Endothelial cell of hepatic sinusoid (primary cell): ENCODE results near the gene PLEKHA1.

Experiments
- in situ Hi-C: cut with HindIII; loops from 2 replicates; pipeline ENCODE4 v1.10.0; 2017; ENCODE audit warnings: low sequenced_read_pairs

PLEKHA1 gene

GRCh38 chr10:122475100-122475499 lies 100.6 kb downstream of the PLEKHA1 start:
- in situ Hi-C loops, result no loop called here

GRCh38 chr10:122475591-122476332 lies 101.3 kb downstream of the PLEKHA1 start:
- in situ Hi-C loops, result no loop called here

GRCh38 chr10:122476333-122476695 lies 101.8 kb downstream of the PLEKHA1 start:
- in situ Hi-C loops, result no loop called here

GRCh38 chr10:122477436-122477835 lies 102.9 kb downstream of the PLEKHA1 start:
- in situ Hi-C loops, result no loop called here

GRCh38 chr10:122478971-122479370 lies 104.5 kb downstream of the PLEKHA1 start:
- in situ Hi-C loops, result no loop called here

- in situ Hi-C loops, result no loop called here
These were observed 105.8 kb downstream of the PLEKHA1 start for GRCh38 chr10:122480146-122480833.

- in situ Hi-C loops, result no loop called here
These were observed 107.0 kb downstream of the PLEKHA1 start for GRCh38 chr10:122481296-122482056.
